GM19023 (cell line): ENCODE results near the gene CDKN2B-AS1.

ENCODE experiments used
- ATAC-seq: cut with Tn5 transposase; IDR thresholded peaks from one replicate; pipeline ENCODE4 v1.9.1; 2021; ENCODE audit warnings: mild to moderate bottlenecking, moderate library complexity; ENCODE audit not compliant: unreplicated experiment

CDKN2B-AS1 gene

GRCh38 chr9:21982391-21982790, 12.2 kb upstream of the CDKN2B-AS1 start:
- no peak for ATAC-seq

GRCh38 chr9:21982861-21983560, 11.6 kb upstream of the CDKN2B-AS1 start:
- ATAC-seq: no peak

- no peak for ATAC-seq
These were observed 11.0 kb upstream of the CDKN2B-AS1 start for GRCh38 chr9:21983561-21983935.

- ATAC-seq: no peak
These were observed 10.5 kb upstream of the CDKN2B-AS1 start for GRCh38 chr9:21984101-21984500.

- peak; percentile 40 for ATAC-seq
These were observed 8.5 kb upstream of the CDKN2B-AS1 start for GRCh38 chr9:21985964-21986667.

- ATAC-seq: no peak
These were observed 6.3 kb upstream of the CDKN2B-AS1 start for GRCh38 chr9:21988056-21988990.

GRCh38 chr9:21989440-21990189, 5.0 kb upstream of the CDKN2B-AS1 start:
- no peak for ATAC-seq

GRCh38 chr9:21991072-21991959, 3.3 kb upstream of the CDKN2B-AS1 start:
- ATAC-seq: no peak

GRCh38 chr9:21993007-21993406, 1.6 kb upstream of the CDKN2B-AS1 start:
- ATAC-seq: no peak

- peak; percentile 38 for ATAC-seq
These were observed 567 bp upstream of the CDKN2B-AS1 start, which contains the start of gene CDKN2A for GRCh38 chr9:21993893-21994555. Gene CDKN2A, minus strand, starts transcription at chr9:21994392.

- ATAC-seq: peak; percentile 90
These were observed 545 bp downstream of the CDKN2B-AS1 start for GRCh38 chr9:21995006-21995665.

- ATAC-seq: peak; percentile 28
These were observed 1.2 kb downstream of the CDKN2B-AS1 start for GRCh38 chr9:21995666-21996398.

GRCh38 chr9:21996438-21996837, 1.8 kb downstream of the CDKN2B-AS1 start:
- ATAC-seq: no peak

- no peak for ATAC-seq
These were observed 2.3 kb downstream of the CDKN2B-AS1 start for GRCh38 chr9:21996858-21997257.

GRCh38 chr9:21997480-21997879, 2.9 kb downstream of the CDKN2B-AS1 start:
- ATAC-seq: no peak

GRCh38 chr9:21998026-21998425, 3.4 kb downstream of the CDKN2B-AS1 start:
- no peak for ATAC-seq

- ATAC-seq: no peak
These were observed 7.4 kb downstream of the CDKN2B-AS1 start for GRCh38 chr9:22002038-22002437.
